WERI-Rb-1 (cell line): ENCODE measurements around the gene OR9Q2.

ENCODE experiments used
- DNase-seq: peaks from one replicate; pipeline ENCODE4 v3.0.0-alpha.2; 2020
- H3K27ac ChIP-seq: fragments of 250-450 bp; sonication (Bioruptor Pico); 2 replicates; pipeline ENCODE4 v1.5.1; 2020; ENCODE audit warnings: mild to moderate bottlenecking, moderate library complexity
- H3K27me3 ChIP-seq: fragments of 250-450 bp; sonication (Bioruptor Pico); 2 replicates; pipeline ENCODE4 v1.5.1; 2021; ENCODE audit warnings: mild to moderate bottlenecking, low read depth, moderate library complexity; ENCODE audit not compliant: insufficient read depth, severe bottlenecking
- H3K36me3 ChIP-seq: fragments of 250-450 bp; sonication (Bioruptor Pico); 2 replicates; pipeline ENCODE4 v1.5.1; 2020; ENCODE audit warnings: mild to moderate bottlenecking, moderate library complexity
- H3K4me3 ChIP-seq: 2 replicates; pipeline ENCODE4 v1.5.1; 2011; ENCODE audit warnings: low read depth, mild to moderate bottlenecking, control low read depth, low read length
- H3K9me3 ChIP-seq: fragments of 250-450 bp; sonication (Bioruptor Pico); 2 replicates; pipeline ENCODE4 v1.5.1; 2021; ENCODE audit warnings: mild to moderate bottlenecking, moderate library complexity; ENCODE audit not compliant: severe bottlenecking
- TF ChIP-seq, protein P1 (sequence below): IDR thresholded peaks from 2 replicates; pipeline ENCODE4 v1.5.1; 2011; ENCODE audit warnings: low read depth, mild to moderate bottlenecking, control low read depth, inconsistent platforms, low read length

Gene OR9Q2

DNA sequence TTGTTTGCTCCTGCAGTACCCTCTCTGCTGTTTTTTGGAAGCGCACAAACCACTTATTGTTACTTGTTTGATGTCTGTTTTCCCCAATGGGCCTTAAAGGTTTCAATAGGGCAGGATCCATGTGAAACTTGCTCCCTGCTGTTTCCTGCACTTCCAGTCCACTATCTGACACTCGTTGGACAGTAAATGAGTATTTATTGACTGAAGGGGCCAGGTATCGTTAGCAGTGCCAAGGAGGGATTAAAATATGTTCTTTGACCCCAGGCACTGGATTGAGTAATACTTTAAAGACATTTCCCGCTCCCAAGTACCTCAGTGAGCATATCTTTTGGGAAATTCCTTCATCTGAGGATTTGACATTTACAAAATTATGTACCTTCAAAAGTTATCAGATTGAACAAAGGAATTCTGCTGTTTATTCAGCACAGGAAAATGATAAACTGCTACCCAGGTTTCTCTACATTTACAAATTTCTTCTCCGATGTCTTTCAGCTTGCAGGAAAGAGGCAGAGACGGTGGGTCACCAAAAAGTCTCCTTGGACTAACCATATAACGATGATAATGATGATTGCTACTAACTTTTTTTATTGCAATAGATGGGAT is 23.3 kb upstream of the OR9Q2 start:
- Histone ChIP-seq H3K27ac (no peak overlapping the region), H3K27me3 (peaks cover 40% of the 10 kb centered on the region), H3K9me3 (no peaks in the 10 kb centered on the region), H3K36me3 (no peaks in the 10 kb centered on the region), H3K4me3 (no peak overlapping the region)
- DNase-seq = no peak
- TF ChIP-seq, protein P1, sequence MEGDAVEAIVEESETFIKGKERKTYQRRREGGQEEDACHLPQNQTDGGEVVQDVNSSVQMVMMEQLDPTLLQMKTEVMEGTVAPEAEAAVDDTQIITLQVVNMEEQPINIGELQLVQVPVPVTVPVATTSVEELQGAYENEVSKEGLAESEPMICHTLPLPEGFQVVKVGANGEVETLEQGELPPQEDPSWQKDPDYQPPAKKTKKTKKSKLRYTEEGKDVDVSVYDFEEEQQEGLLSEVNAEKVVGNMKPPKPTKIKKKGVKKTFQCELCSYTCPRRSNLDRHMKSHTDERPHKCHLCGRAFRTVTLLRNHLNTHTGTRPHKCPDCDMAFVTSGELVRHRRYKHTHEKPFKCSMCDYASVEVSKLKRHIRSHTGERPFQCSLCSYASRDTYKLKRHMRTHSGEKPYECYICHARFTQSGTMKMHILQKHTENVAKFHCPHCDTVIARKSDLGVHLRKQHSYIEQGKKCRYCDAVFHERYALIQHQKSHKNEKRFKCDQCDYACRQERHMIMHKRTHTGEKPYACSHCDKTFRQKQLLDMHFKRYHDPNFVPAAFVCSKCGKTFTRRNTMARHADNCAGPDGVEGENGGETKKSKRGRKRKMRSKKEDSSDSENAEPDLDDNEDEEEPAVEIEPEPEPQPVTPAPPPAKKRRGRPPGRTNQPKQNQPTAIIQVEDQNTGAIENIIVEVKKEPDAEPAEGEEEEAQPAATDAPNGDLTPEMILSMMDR = no peak

DNA sequence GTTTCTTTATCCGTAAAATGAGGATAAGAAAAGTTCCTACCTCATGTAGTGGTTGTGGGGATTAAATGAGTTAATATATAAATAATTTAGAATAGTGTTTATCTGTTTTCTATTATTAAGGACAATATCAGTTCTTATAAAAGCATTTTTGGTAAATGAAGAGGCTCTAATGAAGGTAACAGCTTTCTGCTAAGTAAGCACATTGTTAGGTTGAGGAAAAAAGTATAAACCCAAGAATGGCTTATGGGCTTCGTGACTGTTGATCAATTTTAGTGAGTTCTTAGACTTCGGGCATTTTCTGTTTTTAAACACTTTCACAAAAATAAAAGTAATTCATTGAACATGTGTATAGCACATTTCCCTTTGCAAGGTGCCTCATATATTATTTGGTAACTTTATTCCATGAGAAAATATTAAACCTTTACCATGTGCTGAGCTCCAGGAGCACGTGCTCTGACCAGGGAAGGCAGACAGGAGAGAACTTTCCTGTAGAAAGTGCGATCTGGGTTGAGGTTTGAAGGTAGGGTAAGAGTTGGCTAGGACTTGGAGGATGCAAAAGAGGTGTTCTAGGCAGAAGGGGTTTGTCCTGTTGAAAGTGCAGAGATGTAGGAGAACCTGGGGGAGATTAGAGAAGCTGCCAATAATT is 11.3 kb upstream of the OR9Q2 start:
- H3K36me3 ChIP-seq = no peaks in the 10 kb centered on the region
- TF ChIP-seq, protein P1 = no peak
- no peak for DNase-seq
- no peak overlapping the region for H3K4me3 ChIP-seq
- no peak overlapping the region for H3K27ac ChIP-seq
- peaks cover 54% of the 10 kb centered on the region for H3K27me3 ChIP-seq
- H3K9me3 ChIP-seq = no peaks in the 10 kb centered on the region

DNA sequence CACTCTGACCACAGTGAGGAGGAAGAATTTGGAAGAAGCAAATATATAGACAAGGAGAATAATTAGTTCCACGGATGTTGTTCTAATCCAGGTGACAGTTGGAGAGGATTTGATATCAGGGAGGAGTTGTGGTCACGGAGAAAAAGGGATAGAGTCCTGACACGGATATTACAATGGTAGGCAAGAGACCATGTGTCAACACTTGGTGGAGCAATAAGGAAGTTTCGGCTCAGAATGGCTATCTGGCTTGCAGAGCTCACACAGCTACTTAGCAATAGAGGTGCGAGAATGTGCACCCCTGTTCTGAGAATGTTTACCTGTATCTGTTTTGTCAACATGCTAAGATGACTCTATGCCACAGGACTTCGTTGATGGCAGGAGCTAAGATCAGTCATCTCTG is 10.4 kb upstream of the OR9Q2 start:
- Histone ChIP-seq H3K27ac (no peak overlapping the region), H3K9me3 (no peaks in the 10 kb centered on the region), H3K27me3 (peaks cover 60% of the 10 kb centered on the region), H3K4me3 (no peak overlapping the region), H3K36me3 (no peaks in the 10 kb centered on the region)
- TF ChIP-seq, protein P1 = no peak
- DNase-seq = no peak

DNA sequence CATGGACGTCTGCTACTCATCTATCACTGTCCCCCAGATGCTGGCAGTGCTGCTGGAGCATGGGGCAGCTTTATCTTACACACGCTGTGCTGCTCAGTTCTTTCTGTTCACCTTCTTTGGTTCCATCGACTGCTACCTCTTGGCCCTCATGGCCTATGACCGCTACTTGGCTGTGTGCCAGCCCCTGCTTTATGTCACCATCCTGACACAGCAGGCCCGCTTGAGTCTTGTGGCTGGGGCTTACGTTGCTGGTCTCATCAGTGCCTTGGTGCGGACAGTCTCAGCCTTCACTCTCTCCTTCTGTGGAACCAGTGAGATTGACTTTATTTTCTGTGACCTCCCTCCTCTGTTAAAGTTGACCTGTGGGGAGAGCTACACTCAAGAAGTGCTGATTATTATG is 9.2 kb upstream of the OR9Q2 start:
- Histone ChIP-seq H3K27me3 (peaks cover 61% of the 10 kb centered on the region), H3K4me3 (no peak overlapping the region), H3K36me3 (no peaks in the 10 kb centered on the region), H3K27ac (no peak overlapping the region), H3K9me3 (no peaks in the 10 kb centered on the region)
- no peak for DNase-seq
- TF ChIP-seq, protein P1 = no peak

DNA sequence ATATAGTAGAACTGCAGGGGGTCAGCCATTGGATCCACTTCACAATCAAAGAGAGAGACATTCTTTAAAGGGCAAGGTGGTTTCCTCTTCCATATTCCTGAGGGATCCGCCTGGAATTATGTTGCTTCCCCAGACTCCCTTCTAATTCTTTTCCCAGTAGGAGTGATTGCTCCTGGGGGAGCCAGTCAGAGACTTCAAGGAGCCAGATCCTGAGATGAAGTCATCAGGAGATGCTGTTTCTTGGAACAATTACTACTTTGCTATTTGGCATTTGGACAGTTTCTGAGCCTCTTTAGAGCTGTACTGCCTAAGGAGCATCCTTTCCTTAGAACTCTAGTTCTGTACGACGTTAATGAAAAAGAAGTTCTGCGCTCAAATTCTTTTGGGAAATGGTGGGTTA is 1.9 kb upstream of the OR9Q2 start:
- H3K4me3 ChIP-seq = no peak overlapping the region
- no peaks in the 10 kb centered on the region for H3K36me3 ChIP-seq
- H3K27me3 ChIP-seq = peaks cover 57% of the 10 kb centered on the region
- H3K27ac ChIP-seq = no peak overlapping the region
- H3K9me3 ChIP-seq = no peaks in the 10 kb centered on the region
- no peak for DNase-seq
- TF ChIP-seq, protein P1 = no peak

DNA sequence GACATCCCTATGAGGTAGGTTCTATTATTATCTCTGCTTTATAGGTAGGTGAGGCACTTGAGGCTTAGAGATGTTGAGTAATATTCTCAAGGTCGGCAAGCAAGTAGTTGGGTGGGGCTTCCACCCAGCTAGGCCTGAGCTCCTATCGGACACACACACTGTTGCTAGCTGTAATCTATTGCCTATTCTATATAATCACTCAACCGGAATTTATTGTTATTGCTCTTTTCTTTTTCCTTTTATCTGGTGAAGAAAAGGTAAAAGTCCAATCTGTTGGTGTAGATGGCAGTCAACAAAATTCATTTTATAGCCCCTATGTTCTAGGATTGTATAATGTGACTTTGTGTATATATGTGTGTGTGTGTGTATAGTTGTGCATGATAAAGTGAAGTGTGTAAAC is 3.4 kb downstream of the OR9Q2 start:
- H3K9me3 ChIP-seq = no peaks in the 10 kb centered on the region
- no peaks in the 10 kb centered on the region for H3K36me3 ChIP-seq
- peaks cover 31% of the 10 kb centered on the region for H3K27me3 ChIP-seq
- no peak overlapping the region for H3K27ac ChIP-seq
- TF ChIP-seq, protein P1 = no peak
- DNase-seq = no peak
- H3K4me3 ChIP-seq = no peak overlapping the region
